HG02588 (cell line): ENCODE results near the gene YTHDF1.

Experiments
- ATAC-seq: cut with Tn5 transposase; IDR thresholded peaks from one replicate; pipeline ENCODE4 v1.9.1; 2021; ENCODE audit warnings: mild to moderate bottlenecking, moderate library complexity; ENCODE audit not compliant: unreplicated experiment

The YTHDF1 gene

DNA sequence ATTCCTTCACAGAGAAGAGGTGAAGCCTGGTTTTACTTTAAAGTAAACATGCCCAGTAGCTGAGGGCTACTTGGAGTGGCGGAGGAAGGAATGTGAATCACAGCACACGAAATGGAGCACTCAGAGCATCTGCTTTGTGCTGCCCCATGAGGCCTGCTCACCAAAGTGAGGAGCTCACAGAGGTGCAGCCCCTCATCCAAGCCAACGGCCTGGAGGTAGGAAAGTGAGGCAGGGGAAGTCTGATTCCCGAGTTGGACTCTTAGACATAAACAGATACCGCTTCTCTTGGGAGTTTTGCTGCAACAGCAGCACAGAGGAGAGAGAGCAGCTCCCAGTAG is 3.6 kb downstream of the YTHDF1 start:
- ATAC-seq, result no peak

DNA sequence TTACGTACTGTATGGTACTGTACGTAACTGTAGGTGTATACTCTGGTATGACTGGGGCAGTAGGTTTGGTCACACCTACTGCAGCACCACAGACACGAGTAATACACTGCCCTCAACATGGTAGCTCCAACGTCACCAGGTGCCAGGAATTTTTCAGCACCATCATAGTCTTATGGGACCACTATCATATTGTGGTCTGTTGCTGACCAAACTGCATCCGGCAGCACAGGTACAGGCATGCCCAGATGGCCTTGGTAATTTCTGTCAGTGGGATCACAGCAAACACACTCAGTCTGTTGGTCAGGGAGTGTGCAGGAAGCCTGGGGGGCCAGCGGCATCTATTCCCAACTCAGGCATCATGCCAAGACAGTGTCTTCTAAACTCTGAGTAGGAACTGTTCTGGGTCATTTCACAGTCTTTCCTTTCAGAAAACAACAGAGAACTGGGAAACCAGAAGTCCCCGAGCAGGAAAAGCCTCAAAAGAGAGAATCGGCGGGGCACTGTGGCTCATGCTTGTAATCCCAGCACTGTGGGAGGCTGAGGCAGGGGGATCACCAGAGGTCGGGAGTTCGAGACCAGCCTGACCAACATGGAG is 5.8 kb downstream of the YTHDF1 start:
- ATAC-seq, result no peak

DNA sequence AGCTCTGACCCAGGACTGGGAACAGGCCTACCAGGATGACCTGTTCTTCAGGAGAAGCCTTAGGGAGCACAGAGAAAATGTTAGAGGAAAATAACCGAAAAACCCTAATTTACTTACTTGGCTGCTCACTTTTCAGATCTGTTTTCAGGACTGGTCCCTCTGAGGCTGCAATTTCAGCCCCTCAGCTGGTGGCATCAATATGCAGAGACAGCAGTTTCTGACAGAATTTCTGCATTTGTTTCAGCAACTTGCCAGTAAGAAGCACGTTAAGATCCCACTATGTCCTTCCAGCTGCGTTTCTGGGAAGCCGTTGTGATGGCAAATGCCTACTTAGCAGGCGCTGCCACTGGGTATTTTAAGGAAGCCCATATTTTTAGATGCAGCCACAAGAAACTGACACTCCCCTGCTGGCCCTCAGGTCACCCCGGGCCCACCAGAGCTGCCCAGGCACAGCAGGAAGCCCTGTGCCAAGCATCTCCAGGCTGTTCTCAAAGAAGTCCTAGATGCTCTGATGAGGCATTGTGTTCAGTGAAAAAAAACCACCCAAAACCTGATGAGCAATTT is 7.5 kb downstream of the YTHDF1 start:
- no peak for ATAC-seq

DNA sequence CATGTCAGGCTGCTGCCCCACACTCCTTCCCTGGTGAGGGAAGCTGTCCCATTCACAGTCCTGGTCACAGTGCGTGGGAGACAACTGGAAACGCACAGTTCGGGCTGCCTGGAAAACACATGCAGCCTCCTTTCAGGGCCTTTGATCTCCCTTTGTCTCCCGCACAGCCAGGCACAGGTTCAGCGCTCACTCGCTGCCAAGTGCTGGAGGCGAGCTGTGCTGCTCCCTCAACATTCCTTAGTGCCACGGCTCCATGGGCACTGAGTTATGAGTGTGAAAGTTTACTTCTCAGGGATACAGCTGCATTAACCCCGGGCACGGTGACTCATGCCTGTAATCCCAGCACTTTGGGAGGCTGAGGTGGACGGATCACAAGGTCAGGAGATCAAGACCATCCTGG is 9.1 kb downstream of the YTHDF1 start:
- ATAC-seq, result no peak

DNA sequence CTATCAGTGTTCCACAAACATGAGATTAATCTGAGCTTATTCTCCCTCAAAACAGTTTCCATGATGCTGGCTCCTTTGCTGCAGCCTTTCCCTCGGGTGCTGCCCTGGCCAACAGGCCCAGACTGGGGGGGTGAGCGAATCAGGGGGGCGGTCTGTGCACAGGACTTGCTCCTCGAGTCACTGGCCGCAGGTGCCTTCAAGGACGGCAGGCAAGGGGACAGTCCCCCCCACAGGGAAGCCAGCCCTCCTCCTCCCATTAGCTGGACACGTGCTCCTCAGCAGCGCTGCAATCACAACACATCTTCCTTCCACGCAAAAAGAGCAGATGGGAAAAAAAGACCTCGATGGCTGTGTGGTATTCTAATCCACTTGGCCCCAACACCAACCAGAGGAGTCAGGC is 10.0 kb downstream of the YTHDF1 start:
- ATAC-seq, result no peak

DNA sequence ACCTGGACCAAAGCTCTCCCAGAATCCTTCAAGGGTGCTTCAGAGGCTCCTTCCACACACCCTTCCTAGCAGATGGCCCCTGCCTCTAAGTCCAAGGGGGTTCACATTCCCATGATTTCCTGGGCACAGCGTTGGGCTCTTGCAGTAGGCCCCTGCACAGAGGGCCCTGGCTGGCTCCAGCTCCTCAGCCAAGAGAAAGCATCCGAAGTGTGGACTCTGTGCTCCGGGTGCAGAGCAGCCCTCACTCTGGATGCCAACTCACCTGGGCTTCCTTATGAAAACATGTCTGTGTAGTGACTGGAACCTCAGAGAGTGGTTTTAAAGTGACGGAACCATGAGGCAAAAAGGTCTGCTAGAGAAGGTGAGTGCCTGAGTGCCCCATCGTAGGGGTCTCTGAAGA is 11.6 kb downstream of the YTHDF1 start:
- no peak for ATAC-seq

DNA sequence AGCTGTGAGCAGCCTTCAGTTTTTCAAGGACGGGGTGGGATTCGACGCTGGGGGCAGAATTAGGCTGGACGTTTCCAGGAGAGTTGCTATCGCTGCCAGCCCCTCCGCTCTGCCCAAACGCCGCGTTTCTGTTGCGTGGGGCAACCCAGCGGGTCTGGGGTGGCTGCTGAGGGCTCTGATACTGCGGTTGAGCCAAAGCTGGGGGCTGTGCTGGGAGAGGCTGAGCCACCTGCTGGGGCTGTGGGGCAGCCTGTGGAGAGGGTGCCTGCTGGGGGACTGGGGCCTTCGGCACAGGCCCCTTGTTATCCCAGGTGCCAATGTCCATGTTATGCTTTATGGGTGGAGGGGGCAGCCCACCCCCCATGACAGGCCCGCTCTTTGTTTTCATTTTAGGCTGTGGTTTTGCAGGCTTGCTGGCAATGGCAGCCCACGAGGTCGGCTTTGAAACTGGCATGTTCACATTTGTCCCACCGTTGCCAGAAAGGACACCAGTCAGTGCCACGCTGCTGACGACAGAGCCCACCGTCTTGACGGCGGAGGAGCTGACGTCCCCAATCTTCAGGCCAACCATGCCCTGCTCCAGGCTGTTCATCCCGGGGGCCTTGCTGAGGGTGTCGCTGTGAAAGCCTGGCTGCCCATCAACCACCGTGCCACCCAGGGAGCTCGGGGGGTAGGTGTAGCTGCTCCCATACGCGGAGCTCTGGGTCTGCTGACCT is 13.0 kb downstream of the YTHDF1 start:
- ATAC-seq, result no peak

DNA sequence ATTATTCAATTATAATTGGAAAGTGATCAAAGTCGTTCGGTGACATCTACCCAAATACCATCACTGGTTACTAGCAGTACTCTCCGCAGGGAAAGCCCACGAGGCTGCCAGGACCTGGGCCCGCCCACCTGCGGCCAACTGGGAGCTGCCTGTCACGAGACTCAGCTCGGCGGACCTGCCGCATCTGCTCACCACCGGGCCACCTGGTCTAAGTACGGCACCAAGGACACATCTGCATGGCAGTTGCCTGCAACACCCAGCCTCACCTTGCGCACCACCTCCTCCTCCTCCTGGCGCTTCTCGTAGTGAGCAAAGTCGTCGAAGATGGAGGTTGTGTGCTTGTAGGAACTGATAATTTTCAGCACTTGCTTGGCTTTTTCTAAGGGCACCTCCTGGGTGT is 13.9 kb downstream of the YTHDF1 start:
- ATAC-seq, result no peak

DNA sequence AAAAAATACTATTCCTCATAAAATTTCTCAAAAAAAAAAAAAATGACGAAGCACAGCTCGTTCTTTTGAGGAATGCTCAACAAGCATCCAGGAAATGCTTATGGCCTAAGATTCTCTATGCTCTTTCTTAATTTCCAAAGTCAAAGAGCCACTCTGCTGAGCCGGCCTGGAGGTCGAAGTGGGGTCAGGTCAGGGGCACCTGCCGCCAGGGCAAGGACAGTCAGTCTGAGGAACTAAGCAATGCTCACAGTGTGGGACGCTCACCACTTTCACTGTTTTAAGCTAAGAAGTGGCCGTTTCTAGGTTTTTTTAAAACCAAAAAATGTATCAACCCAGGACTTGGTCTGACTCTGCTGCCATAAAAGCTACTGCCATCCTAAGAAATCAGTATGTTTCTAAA is 17.3 kb downstream of the YTHDF1 start:
- ATAC-seq, result no peak

DNA sequence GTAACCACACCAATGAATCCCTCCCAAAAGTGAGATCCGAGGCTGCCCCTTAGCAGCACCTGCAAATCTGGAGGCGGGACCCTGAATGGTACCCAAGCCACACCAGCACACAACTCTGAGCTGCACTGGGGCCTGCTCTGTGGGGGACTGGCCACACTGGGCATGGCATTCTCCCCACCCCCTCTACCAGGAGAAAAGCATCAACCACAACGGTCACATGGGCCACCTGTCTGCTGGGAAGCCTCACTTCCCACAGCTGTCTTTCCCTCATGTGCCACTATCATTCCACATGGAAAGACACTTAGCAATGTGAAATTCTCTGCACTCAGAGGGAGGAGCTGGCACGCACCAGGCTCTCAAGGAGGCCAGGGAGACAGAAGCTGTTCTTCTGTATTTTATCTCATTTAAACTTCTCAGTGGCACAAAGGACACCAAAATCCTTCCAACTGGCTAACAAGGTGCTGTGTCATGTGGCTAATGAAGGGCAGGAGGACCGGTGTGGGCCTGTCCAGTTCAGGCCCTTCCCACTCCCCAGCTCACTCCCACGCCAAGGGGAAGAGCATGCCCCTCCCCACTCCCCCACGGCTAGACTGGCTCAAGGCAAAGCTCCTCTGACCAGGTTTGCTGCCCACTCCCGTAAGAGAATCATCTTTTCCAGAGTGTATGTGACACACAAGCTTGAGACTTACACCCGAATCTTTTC is 19.0 kb downstream of the YTHDF1 start:
- no peak for ATAC-seq

DNA sequence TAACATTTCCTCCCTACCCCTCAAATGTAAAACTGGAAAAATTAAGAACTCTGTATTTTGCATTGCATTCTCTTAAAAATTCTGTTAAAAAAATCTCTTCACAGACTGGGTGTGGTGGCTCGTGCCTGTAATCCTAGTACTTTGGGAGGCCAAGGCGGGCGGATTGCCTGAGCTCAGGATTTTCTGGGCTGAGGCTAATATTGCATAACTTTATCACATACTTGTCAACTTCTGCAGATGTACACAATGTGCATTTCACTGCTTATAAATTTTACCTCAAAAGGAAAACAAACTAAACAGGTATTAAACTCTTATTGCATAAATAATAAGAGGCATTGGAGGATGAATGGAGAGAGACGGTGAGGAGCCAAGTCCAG is 21.1 kb downstream of the YTHDF1 start:
- no peak for ATAC-seq

DNA sequence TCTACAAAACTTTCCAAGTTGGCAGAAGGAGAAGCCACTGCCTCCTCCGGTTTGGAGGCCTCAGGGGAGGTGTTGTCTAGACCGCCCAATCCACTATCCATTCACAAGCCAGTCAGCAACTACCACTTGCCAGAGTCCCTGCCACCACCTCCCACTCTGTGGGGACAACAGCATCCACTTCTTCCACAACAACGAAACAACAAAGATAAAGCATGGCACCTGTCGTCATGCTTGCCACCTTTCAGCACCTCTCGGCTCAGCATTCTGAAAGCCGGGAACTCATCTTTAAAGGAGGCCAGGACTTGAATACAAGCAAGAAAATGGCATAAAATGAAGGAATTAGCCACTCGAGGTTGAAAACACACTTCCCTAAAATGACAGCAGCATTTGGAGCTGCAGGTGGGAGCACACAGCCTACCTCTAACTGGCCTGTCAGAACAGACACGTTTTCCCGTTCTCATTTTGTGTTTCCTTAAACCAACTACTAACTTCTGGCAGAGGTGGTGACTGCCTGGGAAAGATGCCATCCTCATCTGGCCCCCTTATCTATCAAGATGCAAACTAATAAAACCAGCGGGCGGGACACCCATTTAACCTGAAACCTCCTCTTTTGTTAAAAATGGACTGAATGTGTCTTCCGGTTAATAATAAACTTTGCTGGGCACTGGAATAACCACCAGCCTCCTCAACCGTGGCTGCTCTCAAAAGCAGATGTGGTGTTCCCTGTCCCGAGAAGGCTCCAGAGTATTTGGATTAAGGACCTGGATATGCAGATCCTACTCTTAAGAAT is 21.7 kb downstream of the YTHDF1 start:
- ATAC-seq, result no peak

DNA sequence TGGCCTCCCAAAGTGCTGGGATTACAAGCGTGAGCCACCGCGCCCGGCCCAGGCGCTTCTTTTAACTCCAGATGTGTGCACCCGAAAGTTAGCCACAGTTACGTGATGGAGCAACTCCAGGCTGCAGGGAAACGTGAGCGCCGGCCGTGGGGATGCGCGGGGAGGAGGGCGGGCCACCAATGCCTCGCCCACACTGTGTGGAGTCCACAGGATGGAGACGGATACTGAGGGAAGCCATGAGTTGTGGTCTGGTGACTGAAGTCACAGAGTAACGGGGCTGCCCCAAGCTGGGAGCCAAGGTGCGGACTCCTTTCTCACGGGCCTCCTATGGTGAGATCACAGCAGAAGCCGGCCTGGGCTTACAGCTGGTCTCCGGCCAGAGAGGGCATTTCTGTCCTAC is 23.2 kb downstream of the YTHDF1 start:
- ATAC-seq, result no peak

DNA sequence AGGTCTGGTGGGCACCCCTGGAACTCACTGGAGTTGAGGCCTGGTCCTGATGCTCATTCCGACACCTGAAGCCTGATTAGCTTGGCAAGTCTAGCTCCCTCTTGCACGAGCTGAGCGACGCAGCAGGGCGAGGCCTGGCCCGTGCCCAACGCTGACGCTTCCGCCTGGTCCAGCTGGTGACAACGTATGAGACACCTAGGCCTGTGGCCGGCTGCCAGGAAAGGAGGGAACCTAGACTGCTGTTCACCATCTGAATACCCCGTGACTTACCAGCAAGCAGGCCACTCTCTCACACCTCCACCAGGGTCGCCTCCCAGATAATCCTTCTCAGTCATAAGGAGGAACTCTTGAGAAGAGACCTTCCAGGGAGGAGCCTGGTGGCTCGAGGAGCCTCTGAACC is 24.5 kb downstream of the YTHDF1 start:
- no peak for ATAC-seq

DNA sequence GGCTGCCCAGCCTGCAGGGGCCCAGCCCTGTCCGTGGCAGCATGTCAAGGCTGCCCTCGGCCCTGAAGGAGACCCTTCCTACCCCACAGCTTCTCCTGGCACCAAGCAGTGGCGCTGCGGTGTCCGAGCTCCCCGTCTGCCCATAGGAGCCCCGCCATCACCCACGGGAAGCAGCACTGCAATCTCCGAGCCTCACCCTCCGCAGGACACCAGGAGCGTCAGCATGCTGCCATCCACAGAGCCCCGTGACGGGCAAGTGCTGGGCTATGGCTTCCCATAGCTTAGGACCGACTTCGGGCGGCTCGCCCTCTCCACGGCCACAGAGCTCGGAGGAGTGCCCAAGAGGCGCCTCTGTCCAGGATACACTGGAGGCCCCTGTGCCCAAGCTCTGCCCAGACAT is 25.1 kb downstream of the YTHDF1 start:
- no peak for ATAC-seq

DNA sequence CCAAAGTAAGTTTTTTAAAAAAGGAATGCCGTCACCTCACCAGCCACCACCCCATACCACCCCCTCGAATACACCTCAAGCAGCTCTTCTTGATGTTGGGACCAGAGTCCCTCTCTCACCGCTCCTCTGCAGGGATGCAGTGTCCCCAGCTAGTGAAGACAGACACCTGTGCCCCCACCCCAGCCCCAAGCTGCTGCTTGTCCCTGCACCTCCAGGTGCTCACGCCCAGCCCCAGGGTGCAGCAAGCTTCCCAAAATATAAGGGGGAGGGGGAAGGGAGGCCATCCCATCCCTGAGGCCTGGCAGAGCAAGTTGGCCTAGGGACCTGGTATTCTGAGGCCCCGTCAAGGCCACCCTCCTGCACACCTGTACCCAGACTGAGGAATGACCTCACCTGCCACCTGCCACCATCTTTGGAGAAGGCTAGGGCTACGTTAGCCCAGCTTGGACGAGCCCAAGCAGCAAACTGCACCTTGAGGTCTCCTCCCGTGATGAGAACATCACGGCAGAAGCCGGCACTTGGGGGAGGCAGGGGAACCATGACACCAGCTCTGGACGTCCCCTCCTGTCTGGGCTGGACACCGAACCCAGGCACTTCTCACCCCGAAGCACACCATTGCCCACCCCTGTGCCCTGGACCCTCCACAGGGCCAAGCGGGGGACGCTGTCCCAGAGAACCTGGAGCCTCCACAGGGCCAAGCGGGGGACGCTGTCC is 25.9 kb downstream of the YTHDF1 start:
- ATAC-seq, result no peak

DNA sequence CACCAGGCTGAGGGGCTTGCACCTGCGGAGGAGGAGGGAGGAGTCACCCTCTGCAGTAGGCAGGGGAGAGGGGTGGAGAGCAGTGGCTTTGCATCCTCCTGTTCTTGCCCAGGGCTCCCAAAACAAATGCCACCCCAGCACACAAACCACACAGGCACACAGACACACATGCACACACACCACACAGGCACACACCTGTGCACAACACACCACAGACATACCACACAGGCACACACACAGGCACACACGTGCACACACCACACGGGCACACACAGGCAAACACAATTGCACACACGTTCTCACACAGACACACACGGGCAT is 26.6 kb downstream of the YTHDF1 start:
- ATAC-seq, result no peak

DNA sequence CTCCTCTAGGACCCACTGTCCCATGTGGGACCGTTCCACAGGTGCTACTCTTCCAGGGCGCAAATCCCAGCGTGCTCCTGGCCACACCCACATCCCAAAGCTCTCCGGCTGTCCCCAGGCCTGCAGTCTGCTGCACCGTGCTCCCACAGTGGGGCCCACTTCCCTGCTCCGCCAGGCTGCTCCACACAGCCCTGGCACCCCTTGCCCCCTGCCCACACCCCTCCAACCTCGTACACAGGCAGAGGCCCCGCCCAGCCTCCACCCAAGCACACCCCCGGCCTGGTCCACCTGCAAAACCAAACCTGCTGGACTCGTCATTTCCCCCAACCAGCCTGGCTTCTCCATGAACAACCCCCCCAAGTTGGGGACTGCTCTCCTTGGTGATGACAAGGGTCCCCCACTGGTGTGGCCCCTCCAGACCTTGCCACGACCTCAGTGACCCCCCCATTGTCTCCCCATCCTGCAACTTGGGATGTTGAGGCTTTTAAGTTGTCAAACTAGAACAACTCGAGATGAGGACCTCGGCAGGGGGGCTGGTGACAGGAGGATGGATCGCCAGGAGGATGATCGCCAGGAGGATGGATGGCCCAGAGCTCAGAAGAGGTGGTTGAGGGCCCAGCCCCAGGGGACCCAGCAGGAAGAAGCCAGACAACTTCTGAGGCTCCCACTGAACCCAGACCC is 27.1 kb downstream of the YTHDF1 start:
- no peak for ATAC-seq

DNA sequence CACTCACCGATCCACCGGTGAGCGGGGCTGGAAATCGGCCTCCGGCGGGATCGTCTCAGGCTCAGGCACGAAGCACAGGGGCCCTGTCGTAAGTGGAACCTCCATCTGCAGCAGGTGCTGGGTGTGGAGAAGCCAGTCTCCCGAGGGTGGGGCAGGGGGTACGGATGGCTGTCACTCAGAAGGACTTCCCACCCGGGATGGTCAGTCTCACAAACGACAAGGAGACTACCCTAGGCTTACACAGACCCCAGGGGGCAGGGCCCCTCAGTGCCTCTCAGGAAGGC is 27.8 kb downstream of the YTHDF1 start:
- no peak for ATAC-seq

DNA sequence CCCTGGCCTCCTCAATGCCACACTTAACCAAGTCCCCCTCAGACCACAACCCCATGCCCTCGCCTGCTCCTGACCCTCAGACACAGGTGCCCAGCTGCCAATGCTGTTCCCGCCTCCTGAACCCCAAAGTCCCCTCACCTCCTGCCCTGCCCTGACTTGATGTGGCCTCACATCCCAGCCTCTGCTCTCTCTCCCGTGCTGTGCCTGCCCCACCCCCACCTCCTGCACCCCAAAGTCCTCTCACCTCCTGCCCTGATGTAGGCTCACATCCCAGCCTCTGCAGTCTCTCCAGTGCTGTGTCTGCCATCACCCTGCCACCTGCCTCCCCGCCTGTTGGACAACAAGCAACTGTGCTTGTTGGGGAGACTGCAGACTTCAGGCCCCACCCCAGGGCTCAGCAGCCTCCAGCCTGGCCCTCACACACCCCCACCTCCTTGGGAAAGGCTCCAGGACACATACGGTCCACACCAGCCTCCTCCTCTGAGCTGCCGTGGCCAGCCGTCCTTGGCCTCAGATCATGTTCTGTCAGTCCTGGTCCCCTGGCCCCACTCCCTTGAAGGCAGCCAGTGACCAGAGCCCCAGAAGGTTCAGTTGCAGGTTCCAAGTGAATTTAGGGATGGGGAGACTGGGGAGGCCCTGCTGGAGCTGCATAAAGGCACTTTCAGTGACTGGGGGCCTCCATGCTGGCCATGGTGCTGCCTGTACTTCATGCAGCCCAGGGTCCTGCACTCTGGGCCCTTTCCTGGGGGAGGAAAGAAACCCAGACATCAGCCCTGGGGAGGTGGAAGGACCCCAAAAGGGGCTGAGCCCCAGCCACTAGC is 28.4 kb downstream of the YTHDF1 start:
- ATAC-seq, result no peak
